WERI-Rb-1 (cell line): Measurements from ENCODE around the gene ARX.

ENCODE experiments used
- DNase-seq: peaks from one replicate; pipeline ENCODE4 v3.0.0-alpha.2; 2020
- H3K27ac ChIP-seq: fragments of 250-450 bp; sonication (Bioruptor Pico); 2 replicates; pipeline ENCODE4 v1.5.1; 2020; ENCODE audit warnings: mild to moderate bottlenecking, moderate library complexity
- H3K27me3 ChIP-seq: fragments of 250-450 bp; sonication (Bioruptor Pico); 2 replicates; pipeline ENCODE4 v1.5.1; 2021; ENCODE audit warnings: mild to moderate bottlenecking, low read depth, moderate library complexity; ENCODE audit not compliant: insufficient read depth, severe bottlenecking
- H3K36me3 ChIP-seq: fragments of 250-450 bp; sonication (Bioruptor Pico); 2 replicates; pipeline ENCODE4 v1.5.1; 2020; ENCODE audit warnings: mild to moderate bottlenecking, moderate library complexity
- H3K4me3 ChIP-seq: 2 replicates; pipeline ENCODE4 v1.5.1; 2011; ENCODE audit warnings: low read depth, mild to moderate bottlenecking, control low read depth, low read length
- H3K9me3 ChIP-seq: fragments of 250-450 bp; sonication (Bioruptor Pico); 2 replicates; pipeline ENCODE4 v1.5.1; 2021; ENCODE audit warnings: mild to moderate bottlenecking, moderate library complexity; ENCODE audit not compliant: severe bottlenecking
- CTCF ChIP-seq: IDR thresholded peaks from 2 replicates; pipeline ENCODE4 v1.5.1; 2011; ENCODE audit warnings: low read depth, mild to moderate bottlenecking, control low read depth, inconsistent platforms, low read length

Gene ARX

GRCh38 chrX:25002661-25003020, 13.1 kb downstream of the ARX start:
- no peaks in the 10 kb centered on the region for H3K36me3 ChIP-seq

GRCh38 chrX:25001808-25002660, 13.7 kb downstream of the ARX start:
- no peak for DNase-seq
- H3K36me3 ChIP-seq = no peaks in the 10 kb centered on the region
- H3K27ac ChIP-seq = no peak overlapping the region
- H3K4me3 ChIP-seq = no peak overlapping the region
- no peaks in the 10 kb centered on the region for H3K9me3 ChIP-seq
- peaks cover 54% of the 10 kb centered on the region for H3K27me3 ChIP-seq
- TF ChIP-seq CTCF = no peak

More at GRCh38 chrX:25002661-25003020, 13.1 kb downstream of the ARX start:
- no peak for DNase-seq
- peaks cover 60% of the 10 kb centered on the region for H3K27me3 ChIP-seq
- H3K9me3 ChIP-seq = peaks cover 2% of the 10 kb centered on the region
- H3K4me3 ChIP-seq = no peak overlapping the region
- TF ChIP-seq CTCF = no peak
- H3K27ac ChIP-seq = no peak overlapping the region

GRCh38 chrX:24999511-24999910, 16.3 kb downstream of the ARX start:
- no peak for TF ChIP-seq CTCF

GRCh38 chrX:24996096-24996709, 19.6 kb downstream of the ARX start:
- H3K4me3 ChIP-seq = no peak overlapping the region
- H3K36me3 ChIP-seq = no peaks in the 10 kb centered on the region
- no peak for DNase-seq
- H3K9me3 ChIP-seq = no peaks in the 10 kb centered on the region
- H3K27ac ChIP-seq = no peak overlapping the region
- TF ChIP-seq CTCF = no peak
- peaks cover 9% of the 10 kb centered on the region for H3K27me3 ChIP-seq

More at GRCh38 chrX:24999511-24999910, 16.3 kb downstream of the ARX start:
- Histone ChIP-seq H3K4me3 (no peak overlapping the region), H3K9me3 (no peaks in the 10 kb centered on the region), H3K36me3 (no peaks in the 10 kb centered on the region), H3K27me3 (peaks cover 29% of the 10 kb centered on the region), H3K27ac (no peak overlapping the region)
- no peak for DNase-seq

GRCh38 chrX:24993879-24994278, 21.9 kb downstream of the ARX start:
- TF ChIP-seq CTCF = no peak
- peaks cover 5% of the 10 kb centered on the region for H3K27me3 ChIP-seq
- no peak for DNase-seq
- no peaks in the 10 kb centered on the region for H3K36me3 ChIP-seq
- no peaks in the 10 kb centered on the region for H3K9me3 ChIP-seq
- H3K27ac ChIP-seq = no peak overlapping the region
- H3K4me3 ChIP-seq = no peak overlapping the region
